HEK293T (cell line): ENCODE data around the gene SLC35G6.

ENCODE experiments used
- ARNT ChIP-seq: fragments of 450-650 bp; IDR thresholded peaks from 2 replicates; pipeline ENCODE4 v1.6.1; 2017; ENCODE audit warnings: mild to moderate bottlenecking
- BHLHE40 ChIP-seq: fragments of 450-650 bp; IDR thresholded peaks from 2 replicates; pipeline ENCODE4 v1.6.1; 2016; ENCODE audit warnings: mild to moderate bottlenecking, moderate library complexity, borderline replicate concordance
- CTBP1 ChIP-seq: fragments of 450-650 bp; IDR thresholded peaks from 2 replicates; pipeline ENCODE4 v1.6.1; 2016; ENCODE audit warnings: borderline replicate concordance
- ELF4 ChIP-seq: fragments of 450-650 bp; IDR thresholded peaks from 2 replicates; pipeline ENCODE4 v1.6.1; 2017; ENCODE audit warnings: antibody characterized with exemption
- FOXA1 ChIP-seq: fragments of 450-650 bp; IDR thresholded peaks from 2 replicates; pipeline ENCODE4 v1.6.1; 2016; ENCODE audit warnings: mild to moderate bottlenecking
- FOXK2 ChIP-seq: fragments of 450-650 bp; IDR thresholded peaks from 2 replicates; pipeline ENCODE4 v1.6.1; 2016; ENCODE audit warnings: mild to moderate bottlenecking
- FOXM1 ChIP-seq: fragments of 450-650 bp; IDR thresholded peaks from 2 replicates; pipeline ENCODE4 v1.6.1; 2017; ENCODE audit warnings: mild to moderate bottlenecking, borderline replicate concordance
- LEF1 ChIP-seq: fragments of 450-650 bp; IDR thresholded peaks from 2 replicates; pipeline ENCODE4 v1.6.1; 2017; ENCODE audit warnings: mild to moderate bottlenecking, borderline replicate concordance
- NFRKB ChIP-seq: fragments of 450-650 bp; IDR thresholded peaks from 2 replicates; pipeline ENCODE4 v1.6.1; 2016; ENCODE audit warnings: mild to moderate bottlenecking, moderate library complexity
- PKNOX1 ChIP-seq: fragments of 450-650 bp; IDR thresholded peaks from 2 replicates; pipeline ENCODE4 v1.6.1; 2016
- SP1 ChIP-seq: fragments of 450-650 bp; IDR thresholded peaks from 2 replicates; pipeline ENCODE4 v1.6.1; 2017
- SUZ12 ChIP-seq: fragments of 450-650 bp; IDR thresholded peaks from 2 replicates; pipeline ENCODE4 v1.6.1; 2016; ENCODE audit warnings: mild to moderate bottlenecking
- TARDBP ChIP-seq: fragments of 450-650 bp; IDR thresholded peaks from 2 replicates; pipeline ENCODE4 v1.6.1; 2016
- ZNF384 ChIP-seq: fragments of 450-650 bp; IDR thresholded peaks from 2 replicates; pipeline ENCODE4 v1.6.1; 2016

- TF ChIP-seq CTBP1, result no peak
- no peak for TF ChIP-seq PKNOX1
- TF ChIP-seq FOXK2, result no peak
- no peak for TF ChIP-seq NFRKB
- TF ChIP-seq ZNF384, result no peak
- TF ChIP-seq SP1, result no peak
- no peak for TF ChIP-seq FOXM1
- TF ChIP-seq TARDBP, result no peak
- TF ChIP-seq ARNT, result no peak
- no peak for TF ChIP-seq SUZ12
- TF ChIP-seq ELF4, result no peak
- TF ChIP-seq BHLHE40, result no peak
- TF ChIP-seq FOXA1, result no peak
- no peak for TF ChIP-seq LEF1
Measured at GRCh38 chr17:7495906-7496434, 14.7 kb downstream of the SLC35G6 start.
